HG03135 (cell line): Measurements from ENCODE around the gene KIAA1958.
"Not testable (repeated sequence)": the region's sequence is repeated elsewhere in the genome, so short reads cannot be mapped to it uniquely, and the experiment has no call there.

Experiments
- ATAC-seq: cut with Tn5 transposase; IDR thresholded peaks from one replicate; pipeline ENCODE4 v1.9.1; 2021; ENCODE audit warnings: mild to moderate bottlenecking, moderate library complexity; ENCODE audit not compliant: unreplicated experiment

KIAA1958 gene

DNA sequence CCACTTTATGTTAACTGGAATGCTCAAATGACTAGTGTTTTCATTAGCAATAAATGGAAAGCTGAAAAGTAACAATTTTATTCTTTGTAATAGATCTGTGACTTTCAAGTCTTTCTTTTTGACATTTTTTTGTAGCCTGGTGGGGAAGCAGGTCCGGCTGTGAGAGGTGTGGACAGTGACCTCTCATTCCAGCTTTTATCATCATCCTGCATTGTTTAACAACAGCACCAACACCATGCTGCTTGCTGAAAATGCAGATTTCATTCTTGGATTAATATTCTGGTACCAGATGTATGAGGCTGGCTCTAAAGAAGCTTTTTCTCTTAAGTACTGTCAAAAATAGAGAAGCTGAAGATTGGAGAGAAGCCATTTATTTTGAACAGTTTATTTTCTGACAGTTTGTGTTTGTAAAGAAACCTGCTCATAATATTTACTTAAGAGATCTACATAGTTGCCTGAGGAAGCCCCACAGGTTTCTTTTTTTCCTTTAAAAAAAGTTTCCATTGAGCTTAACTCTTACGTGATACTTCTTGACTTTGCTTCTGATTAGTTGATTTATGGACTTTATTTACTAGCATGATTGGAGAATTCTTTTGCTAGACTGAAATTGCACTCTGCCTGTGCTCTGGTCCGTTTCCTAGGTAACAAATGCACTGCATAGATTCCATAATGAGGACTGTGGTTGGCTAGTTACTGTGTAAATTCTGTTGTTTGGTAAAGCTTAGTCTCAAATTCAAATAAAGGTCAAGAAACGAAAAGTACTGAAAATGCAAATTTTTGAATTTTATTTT, 3.4 kb downstream of the KIAA1958 start:
- ATAC-seq: no peak

DNA sequence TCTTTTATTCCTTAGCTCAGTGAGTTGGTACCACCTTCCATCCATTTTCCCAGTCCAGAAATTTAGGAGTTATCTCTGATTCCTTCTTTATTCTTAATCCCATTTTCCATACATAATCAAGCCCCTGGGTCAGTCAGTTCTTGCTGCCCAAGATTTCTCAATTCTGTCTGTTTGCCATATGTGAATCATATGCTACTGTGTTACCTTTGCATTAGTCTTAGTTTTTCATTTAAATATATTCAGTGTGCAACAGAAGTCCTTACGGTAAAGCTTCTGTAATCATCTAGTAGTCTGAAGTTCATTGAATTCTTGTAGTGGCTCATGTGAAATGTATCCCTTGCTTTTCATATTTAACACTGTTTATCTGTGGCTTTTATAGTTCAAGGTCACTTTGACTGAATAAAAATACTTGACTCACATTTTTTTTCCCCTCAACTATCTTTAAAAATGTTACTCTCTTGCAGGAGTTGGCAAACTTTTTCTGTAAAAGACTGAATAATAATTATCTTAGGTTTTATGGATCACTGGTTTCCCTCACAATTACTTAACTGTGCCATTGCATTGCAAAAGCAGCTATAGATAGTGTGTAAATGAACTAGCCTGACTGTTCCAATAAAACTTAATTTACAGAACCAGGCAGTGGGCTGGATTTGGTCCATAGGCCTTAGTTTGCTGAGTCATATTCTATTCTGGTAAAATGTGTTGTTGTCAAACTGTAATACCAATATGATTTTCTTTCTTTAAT, 6.9 kb downstream of the KIAA1958 start:
- no peak for ATAC-seq

DNA sequence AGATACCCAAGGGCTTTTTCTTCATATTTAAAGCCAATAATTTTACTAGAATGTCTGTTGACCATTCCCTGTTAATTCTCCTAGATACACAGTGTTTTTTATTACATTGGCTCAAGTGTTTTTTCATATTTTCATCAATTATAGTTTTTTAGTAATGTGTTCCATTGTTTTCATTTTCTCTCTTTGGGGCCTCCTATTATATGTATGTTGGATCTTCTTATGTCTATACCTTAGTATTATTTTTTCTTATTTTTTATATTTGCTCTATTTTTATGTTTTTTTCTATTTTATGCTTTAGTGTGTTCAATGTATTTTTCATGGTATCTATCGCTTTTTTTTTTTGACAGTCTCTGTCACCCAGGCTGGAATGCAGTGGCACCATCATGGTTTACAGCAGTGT, 7.5 kb downstream of the KIAA1958 start:
- ATAC-seq: no peak

DNA sequence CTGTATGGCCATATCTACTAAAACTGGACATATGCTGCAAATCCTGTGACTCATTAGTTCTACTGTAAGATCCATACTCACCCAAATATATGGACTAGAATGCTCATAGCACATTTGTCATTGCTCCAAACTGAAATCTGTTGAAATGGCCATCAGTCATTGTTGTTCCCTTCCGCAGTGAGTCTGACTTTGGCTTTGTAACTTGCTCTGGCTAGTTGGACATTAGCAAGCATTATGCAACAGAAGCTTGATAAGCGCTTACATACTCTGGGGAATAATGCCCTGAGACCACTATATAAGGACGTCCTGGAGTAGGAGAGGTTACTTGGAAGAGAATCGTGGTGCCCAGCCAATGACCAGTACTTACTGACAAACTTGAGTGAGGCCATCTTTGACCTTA, 9.0 kb downstream of the KIAA1958 start:
- ATAC-seq: no peak

DNA sequence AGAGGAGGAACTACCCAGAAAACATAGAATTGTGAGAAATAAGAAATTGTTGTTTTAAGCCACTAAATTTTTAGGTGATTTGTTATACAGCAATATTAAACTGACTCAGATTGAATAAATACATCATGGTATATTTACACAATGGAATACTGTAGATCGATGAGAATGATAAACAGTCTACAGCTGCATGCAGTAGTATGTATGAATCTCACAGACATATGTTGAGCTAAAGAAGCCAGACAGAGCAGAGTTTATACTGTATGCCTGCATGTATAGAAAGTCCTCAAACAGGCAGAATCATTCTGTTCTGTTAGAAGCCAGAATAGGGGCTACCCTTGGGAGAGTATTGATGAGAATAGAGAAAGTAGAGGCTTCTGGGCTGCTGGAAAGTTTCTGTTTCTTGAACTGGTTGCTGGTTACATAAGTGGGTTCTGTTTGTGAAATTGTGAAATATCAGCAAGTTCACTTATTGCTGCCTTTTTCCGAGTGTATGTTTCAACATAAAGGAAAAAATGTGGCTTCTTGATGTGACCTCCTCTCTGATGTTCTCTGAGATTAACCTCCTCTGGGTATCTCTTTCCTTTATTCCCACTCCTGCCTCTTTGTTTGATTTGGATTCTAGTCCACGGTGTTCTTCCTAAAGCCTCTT, 9.6 kb downstream of the KIAA1958 start:
- ATAC-seq: no peak

DNA sequence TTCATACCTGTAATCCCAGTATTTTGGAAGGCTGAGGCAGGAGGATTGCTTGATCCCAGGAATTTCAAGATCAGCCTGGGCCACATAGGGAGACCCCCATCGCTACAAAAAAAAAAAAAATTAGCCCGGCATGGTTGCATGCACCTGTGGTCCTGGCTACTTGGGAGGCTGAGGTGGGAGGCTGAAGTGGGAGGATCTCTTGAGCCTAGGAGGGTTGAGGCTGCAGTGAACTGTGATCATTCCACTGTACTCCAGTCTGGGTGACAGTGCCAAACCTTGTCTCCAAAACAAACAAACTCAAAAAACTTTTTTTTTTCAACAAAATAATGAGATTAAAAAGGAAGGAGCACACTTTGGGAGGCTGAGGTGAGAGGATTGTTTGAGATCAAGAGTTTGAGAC, 14.2 kb downstream of the KIAA1958 start:
- no peak for ATAC-seq

DNA sequence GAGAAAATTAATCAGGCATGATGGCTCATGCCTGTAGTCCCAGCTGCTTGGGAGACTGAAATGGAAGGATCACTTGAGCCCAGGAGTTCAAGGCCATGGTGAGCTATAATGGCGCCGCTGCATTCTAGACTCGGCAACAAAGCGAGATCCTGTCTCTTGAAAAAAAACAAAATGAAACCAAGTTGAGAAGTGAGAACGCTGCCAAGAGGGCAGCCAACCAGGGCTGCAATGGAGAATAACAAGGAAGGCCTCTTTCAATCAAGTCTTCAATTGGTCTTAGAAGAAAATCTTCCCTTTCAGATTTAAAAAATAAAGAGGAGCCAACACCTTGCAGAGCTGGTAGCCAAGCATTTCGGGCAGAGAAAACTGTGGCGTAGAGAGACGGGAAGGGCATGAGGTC, 14.7 kb downstream of the KIAA1958 start:
- ATAC-seq: no peak

DNA sequence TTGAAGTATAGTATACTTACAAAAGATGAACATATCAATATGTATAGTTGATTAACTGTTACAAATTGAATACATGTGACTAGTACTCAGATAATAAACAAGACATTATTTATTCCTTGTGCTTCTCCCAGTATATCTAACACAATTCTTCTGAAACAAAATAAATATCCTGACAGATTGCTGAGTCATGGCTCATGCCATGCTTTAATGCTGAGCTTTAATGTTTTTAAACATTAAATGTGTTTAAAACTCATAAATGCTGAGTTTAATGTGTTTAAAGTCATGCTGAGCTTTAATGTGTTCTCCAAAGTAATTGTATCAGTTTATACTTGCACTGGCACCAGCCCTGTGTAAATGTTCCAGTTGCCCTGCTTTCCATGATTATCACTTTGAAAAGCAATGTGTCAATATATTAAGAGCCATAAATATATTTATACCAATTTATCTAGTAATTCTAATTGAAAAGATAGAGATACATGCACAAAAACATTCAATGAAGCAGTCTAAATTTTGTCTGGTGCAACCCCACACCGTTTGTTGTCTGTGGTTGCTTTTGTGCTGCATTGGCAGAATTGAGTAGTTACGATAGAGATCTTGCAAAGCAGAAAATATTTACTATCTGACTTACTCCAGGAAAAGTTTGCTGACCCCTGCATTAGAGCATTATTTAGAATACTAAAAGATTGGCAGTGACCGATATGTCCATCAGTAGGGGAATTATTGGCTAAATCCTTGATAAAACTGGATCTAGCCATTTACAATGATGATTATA, 15.7 kb downstream of the KIAA1958 start:
- ATAC-seq: no peak

DNA sequence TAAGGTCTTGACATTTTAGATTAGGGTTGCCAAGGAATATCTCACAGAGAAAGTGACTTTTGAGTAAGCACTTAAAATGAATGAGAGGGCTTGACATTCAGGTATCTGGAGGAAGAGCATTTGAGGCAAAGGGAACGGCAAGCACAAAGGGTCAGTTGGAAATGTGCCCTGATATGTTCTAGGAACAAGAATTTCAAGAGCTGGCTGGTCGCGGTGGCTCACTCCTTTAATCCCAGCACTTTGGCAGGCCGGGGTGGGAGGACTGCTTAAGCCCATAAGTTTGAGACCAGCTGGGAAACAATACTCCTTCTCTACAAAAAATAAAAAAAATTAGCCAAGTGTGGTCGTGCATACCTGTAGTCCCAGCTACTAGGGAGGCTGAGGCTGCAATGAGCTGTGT, 16.5 kb downstream of the KIAA1958 start:
- no peak for ATAC-seq

DNA sequence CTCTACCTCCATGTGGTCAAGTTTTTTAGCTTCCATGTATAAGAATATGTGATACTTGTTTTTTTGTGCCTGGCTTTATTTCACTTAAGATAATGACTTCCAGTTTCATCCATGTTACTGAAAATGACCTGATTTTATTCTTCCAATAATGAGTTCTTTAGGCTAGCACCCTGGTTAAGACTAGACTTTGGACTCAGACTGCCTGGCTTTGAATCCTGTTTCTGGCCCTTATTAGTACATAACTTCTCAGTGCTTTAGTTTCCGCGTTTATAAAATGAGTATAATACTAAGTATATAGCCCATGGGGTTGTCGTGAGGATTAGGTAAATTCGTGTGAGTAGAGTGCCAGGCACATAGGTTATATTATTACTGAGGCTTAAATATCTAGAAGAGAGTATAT, 18.5 kb downstream of the KIAA1958 start:
- no peak for ATAC-seq

DNA sequence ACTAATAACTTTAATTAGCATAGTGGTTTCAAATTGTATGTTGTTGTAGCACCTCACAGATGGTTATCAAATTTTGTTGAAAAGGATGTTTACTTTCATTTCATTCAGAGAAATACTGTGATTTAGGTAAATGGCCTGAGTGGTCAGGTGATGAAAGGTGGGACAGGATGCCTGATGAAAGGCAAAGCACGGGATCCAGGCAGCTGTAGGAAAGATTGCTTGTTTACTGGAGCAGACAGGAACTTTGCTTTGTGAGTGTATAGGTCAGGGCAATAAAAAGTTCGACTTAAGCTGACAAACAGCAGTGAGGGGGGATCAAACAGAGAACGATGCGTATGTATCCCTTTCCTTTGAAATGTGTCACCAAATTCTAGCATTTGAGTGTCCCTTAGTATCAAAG, 19.0 kb downstream of the KIAA1958 start:
- no peak for ATAC-seq

DNA sequence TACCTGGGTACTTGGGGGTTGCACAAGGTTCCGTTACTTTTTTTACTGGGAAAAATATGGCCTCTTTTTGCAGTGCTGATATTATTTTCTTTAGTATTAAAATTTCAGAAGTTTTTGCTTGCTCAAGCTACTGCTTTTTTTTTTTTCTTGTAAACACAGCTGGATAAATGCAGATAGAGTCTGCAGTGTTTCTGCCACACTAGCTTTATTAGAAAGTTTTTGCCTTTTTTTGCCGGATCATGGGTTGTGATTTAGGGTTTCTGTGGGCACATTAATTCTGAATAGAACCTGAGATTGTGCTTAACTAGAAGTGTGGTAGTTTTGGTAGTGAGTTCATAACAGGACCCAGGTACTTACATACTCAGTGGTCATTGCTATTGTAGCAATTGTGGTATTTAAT, 19.9 kb downstream of the KIAA1958 start:
- no peak for ATAC-seq

DNA sequence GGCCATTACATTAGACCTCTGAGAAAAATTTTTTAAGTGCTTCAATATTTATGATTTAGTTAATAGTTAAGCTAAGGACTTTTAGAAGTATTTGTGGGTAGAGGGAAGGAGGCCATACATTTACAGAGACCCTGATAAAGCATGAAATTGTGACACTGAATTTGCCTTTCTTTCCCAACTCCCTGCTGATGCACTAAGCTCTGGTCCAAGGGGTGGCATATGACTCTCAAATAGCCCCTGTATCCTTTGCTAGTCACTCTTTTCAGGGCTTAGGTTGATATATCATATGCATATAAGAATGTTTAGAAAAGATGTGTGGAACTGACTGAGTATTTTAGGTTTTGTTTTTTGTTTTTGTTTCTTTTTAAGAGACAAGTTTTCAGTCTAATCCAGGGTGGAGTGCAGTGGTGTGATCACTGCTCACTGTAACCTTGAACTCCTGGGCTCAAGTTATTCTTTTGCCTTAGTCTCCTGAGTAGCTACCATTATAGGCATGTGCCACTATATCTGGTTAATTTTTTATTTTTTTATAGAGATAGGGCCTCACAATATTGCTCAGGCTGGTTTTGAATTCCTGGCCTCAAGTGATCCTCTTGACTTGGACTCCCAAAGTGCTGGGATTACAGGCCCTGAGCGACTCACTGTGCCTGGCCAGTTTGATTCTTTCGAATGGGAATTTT, 20.5 kb downstream of the KIAA1958 start:
- no peak for ATAC-seq

DNA sequence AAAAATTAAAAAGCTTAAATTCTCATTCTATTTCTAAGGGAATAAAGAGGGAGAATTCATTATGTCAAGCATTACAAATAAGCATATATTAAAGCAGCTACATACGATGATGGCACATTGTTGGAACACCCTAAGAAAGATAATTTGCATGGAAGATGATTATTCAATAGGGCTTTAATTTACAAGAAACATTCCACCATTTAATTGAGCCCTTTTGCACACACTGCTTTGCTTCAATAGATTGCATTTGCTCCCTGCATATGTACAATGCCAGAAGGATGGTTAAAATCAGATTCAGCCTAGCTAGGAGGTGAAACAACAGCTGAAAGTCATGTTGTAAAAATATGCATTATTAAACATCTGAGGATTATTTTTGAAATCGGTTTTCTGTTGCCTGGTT, 21.8 kb downstream of the KIAA1958 start:
- no peak for ATAC-seq

DNA sequence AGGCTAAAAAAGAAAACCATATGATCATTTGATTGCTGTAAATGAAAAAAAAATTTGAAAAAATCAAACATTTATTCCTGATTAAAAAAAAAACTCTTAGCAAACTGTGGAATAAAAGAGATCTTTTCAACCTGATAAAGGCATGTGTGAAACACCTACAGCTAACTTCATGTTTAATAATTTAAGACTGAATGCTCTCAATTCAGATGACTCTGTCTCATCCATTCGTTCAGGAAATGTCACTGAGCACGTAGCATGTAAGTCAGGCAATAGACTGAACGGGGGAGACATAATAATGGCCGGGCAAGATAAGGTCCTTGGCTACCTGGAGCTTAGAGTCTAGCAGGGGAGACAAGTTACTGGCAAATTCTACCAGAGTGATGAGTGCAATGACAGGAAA, 25.8 kb downstream of the KIAA1958 start:
- not testable (repeated sequence) for ATAC-seq

DNA sequence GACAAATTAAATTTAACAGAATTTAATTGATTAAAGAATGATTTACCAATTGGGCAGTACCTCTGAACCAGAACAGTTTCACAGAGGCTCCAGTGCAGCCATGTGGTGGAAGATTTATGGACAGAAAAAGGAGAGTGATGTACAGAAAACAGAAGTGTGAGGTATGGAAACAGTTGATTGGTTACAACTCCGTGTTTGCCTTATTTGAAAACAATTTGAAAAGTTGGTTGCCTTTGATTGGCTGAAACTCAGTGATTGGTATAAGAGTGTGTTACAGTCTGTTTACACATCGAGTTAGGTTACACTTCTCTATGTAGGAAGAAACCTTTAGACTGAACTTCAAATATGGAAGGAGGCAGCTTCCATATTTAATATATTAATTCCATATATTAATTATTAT, 30.1 kb downstream of the KIAA1958 start:
- ATAC-seq: no peak

DNA sequence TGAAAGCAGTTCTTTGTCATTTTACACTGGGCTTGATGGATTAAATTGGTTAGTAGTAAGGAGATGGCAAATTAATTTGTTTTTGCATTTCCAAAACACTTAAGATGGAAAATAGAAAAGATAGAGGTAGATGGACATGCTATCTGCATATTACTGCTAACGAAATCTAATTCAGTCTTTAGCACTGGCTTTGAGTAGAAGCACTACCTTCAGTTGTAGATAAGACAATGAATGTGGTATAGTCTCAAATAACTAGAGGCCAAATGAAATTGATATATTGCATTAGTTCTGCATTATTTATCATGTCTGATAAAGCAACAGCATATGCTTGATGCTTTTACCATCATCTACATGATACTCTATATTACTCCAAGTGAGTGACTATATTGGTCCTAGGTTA, 33.4 kb downstream of the KIAA1958 start:
- no peak for ATAC-seq

DNA sequence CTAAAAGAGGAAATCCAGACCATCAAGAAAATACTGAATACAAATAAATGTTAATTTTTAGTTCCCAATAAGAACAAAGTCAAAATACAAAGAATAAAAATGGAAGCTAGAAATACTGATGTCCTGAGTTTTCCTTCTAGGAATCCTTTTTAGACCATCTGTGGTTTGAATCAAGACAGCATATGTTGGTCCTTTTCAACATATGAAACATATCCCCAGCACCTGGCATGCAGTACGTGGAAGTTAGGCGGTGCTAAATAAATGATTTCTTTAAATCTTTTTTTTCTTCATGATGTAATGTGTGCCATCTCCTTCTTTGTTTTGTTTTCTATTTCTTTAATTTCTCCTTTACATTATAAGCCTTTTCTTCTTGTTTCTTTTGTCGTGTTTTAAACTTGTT, 34.0 kb downstream of the KIAA1958 start:
- ATAC-seq: no peak

DNA sequence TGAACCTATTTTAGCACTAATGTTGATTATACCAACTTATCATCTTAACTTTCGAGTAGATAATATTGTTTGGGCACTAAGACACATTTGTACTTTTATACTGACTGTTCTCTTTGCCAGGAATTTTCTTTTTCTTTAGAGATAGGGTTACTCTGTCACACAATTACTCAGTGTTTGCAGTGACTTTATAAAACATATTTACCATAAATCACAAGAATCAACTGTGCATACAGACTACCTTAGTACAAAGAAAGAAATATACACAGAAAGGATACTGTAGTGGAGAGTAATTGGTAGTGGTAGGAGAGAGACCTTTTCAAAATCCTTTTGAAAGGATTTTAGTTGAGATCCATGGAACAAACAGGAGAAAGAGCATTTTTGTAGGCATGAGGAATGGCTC, 40.3 kb downstream of the KIAA1958 start:
- ATAC-seq: no peak

DNA sequence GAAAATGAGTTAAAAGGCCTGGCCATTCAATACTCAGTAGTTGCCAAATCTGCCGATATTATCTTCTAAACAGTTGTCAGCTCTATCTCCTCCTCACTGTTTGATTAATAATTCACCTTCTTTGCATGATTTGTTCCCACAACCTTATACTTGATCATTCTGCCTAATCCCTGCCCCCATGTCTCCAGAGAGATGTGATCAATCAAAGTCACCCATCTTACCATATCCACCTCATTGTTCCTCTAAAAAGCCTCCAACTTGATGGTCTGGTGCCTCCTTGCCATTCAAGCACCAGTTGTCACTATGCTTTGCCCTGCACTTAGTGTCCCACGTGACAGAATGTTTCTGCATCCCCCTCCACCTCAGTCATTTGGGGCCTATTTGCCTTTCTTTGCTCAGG, 41.3 kb downstream of the KIAA1958 start:
- no peak for ATAC-seq

DNA sequence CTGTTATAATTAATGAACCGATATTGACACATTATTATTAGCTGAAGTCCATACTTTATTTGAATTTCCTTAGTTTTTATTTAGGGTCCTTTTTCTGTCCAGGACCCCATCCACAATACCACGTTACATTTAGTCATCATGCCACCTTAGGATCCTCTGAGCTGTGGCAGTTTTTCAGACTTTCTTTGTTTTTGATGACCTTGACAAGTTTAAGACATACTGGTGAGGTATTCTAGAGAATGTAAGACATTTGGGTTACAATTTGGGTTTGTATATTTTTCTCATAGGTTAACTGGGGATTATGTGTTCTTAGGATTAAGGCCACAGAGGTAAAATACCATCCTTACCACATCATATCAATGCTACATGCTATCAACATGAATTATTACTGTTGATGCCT, 42.7 kb downstream of the KIAA1958 start:
- ATAC-seq: no peak
